ENCODE data around the gene XPNPEP2.

XPNPEP2 gene

GRCh38 chrX:129750971-129751370 is 12.2 kb downstream of the XPNPEP2 start:
- FAIRE-seq = no peak

GRCh38 chrX:129754056-129755024 is 15.6 kb downstream of the XPNPEP2 start:
- FAIRE-seq = no peak

GRCh38 chrX:129755779-129756650 is 17.2 kb downstream of the XPNPEP2 start:
- no peak for FAIRE-seq

GRCh38 chrX:129759576-129760061 is 20.8 kb downstream of the XPNPEP2 start:
- no peak for FAIRE-seq

DNA sequence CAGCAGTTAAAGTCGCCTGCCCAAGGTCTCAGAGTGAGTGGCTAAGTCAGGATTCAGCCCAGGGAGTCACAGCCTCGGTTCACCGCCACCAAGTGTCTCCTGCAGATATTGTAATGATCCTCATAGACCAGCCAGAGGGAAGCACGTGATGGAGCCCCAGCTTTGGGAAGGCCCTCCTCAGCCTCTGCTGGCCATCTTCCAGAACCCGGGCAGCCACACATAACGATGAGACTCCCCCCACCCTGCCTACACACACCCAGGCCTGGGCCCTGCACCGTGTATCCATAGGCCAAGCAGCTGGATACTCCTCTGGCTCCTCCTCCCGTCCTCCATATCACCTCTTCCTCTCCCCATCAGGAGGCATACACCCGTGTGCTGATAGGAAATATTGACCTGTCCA is 21.4 kb downstream of the XPNPEP2 start:
- no peak for FAIRE-seq

- FAIRE-seq = no peak
Measured at GRCh38 chrX:129760981-129761380, 22.2 kb downstream of the XPNPEP2 start.

GRCh38 chrX:129761596-129761995 is 22.8 kb downstream of the XPNPEP2 start:
- no peak for FAIRE-seq

- no peak for FAIRE-seq
Measured at GRCh38 chrX:129762448-129762847, 23.7 kb downstream of the XPNPEP2 start.

DNA sequence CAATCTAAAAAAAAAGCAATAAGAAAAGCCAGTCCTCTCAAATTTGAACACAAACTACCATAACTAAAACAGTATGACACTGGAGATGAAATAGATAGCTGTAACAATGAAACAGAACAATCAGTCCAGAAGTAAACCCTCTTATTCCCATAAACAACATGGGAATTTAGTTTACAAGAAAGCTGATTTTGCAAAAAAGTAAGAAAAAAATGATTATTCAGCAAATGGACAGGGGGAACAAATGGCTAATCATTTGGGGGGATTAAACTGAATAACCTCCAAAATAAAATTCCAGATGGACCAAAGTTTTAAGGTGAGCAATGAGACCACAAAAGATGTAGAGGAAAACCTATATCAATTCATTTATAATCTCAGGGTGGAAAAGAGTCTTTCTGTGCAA is 24.9 kb downstream of the XPNPEP2 start:
- FAIRE-seq = no peak

DNA sequence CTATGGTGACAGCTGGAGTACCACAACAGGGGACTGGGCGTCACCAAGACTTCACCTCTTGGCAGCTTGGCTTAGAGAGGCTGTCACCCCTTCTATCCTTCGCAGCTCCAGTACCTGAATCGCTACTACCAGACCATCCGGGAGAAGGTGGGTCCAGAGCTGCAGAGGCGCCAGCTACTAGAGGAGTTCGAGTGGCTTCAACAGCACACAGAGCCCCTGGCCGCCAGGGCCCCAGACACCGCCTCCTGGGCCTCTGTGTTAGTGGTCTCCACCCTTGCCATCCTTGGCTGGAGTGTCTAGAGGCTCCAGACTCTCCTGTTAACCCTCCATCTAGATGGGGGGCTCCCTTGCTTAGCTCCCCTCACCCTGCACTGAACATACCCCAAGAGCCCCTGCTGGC is 29.4 kb downstream of the XPNPEP2 start:
- FAIRE-seq = no peak

DNA sequence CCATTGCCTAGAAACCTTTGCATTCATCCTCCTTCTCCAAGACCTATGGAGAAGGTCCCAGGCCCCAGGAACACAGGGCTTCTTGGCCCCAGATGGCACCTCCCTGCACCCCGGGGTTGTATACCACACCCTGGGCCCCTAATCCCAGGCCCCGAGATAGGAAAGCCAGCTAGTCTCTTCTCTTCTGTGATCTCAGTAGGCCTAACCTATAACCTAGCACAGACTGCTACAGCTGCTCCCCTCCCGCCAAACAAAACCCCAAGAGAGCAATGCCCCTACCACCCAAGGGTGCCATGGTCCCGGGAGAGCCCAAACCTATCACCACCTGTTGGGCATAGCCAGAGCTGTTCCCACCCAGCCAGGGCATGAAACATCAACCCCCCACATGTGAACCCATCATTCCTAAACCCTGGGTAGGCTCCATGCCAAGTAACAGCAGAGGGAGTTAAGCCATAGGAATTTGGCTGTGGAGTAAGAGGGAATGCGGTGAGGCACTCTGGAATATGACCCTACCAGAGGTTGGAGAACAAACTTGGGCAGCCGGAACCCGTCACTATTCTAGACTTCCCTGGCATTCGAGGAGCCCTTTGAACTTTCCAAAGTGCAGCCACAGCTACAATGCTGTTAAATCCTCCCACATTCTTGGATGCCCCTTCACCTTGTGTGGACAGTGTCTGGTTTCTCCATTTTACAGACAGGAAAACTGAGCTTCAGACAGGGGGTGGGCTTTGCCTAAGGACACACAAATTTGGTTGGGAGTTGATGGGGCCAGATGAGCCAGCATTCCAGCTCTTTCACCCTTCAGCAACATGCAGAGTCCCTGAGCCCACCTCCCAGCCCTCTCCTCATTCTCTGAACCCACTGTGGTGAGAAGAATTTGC is 30.0 kb downstream of the XPNPEP2 start:
- no peak for FAIRE-seq

GRCh38 chrX:129769467-129770154 is 30.8 kb downstream of the XPNPEP2 start:
- FAIRE-seq = no peak

DNA sequence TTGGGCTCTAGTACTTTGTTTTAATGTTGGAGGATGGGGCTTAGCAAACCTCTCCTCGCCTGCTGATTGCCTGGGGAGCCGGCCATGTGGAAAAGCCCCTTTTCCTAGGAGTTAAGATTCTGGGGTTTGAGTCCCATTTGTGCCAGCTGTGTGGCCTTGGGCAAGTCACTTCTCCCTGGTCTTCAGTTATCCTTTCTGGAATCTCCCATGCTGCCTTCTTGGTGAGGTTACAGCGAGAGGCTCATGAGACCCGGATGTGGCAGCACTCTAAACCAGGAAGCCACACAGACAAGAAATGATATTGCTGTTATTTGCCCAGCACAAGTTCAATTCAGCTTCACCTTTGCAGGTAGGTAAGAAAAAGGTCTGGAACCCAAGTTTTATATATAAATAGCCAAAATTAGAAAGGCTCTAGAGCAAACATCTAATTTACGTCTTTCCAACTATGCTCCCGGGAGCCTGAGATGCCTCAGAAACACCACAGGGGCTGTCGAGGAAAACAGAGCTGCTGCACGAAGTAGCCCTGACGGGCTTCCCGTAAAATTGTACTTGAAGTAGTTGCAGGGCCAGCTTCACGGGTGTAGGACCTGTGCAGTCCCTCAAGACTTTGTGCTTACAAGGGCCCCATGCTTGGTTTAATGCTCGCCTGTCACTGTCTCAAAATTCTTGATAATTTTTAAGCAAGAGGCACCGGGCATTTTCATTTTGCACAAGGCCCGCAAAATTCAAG is 32.7 kb downstream of the XPNPEP2 start:
- FAIRE-seq = no peak

DNA sequence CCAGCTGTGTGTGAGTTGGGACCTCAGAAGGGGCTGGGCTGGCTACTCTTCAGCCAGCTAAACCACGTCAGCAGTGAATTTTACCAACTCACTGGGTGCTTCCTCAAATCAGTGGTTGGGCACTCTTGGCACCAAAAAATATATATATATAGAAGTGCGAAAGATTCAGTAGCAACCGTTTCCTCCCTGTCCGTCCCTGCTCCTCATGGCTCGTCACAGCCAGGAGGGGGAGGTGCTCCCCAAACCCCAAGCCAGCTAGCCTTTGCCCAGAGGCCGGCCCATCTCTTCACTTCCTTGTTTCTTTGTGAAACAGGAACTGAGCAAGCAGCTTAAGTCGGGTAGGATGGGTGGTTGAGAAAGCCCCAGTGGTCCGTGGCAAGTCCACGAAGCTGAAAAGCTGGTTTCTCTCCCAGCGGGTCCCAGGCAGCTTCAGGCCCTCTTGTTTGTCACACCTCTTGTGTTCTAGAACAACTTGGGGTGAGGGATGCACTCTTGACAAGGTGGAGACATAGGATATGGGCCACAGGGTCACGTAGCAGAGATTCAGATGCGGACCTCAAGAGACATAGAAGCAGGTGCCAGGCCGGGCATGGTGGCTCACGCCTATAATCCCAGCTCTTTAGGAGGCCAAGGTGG is 34.1 kb downstream of the XPNPEP2 start:
- no peak for FAIRE-seq

DNA sequence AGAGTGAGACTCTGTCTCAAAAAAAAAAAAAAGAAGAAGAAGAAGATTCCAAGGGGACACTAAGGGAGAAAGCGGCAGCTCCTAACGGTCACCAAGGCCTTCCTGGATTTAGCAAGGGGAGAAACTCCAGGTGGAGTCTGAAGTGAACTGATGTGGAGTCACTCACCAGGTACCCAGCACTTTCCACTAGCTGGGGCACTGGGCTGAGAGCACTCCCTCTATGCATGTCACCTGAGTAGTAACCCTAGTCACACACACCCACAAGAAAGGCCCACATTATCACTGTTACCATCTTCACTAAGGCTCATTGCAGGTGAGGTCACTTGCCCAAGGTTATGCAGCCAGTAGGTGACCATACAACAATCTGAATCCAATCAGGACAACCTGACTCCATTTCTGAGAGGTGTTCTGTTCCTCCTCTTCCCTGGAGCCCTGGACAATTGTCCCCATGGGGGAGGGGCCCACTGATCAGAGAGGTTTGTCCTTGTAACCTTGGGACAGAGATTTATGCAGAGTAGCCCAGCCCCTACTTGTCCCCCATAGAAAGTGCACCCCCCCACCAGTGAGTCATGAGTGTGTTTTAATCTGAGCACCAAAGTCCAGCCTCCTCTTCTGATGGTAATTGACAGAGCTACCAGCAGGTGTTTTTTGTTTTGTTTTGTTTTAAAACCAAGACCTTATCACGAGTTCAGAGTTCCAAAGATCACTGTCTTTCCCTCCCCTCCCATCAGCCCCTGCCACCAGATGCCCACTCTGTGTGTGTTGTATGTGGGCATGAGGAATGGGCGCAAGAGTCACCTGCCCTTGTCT is 35.1 kb downstream of the XPNPEP2 start:
- no peak for FAIRE-seq

DNA sequence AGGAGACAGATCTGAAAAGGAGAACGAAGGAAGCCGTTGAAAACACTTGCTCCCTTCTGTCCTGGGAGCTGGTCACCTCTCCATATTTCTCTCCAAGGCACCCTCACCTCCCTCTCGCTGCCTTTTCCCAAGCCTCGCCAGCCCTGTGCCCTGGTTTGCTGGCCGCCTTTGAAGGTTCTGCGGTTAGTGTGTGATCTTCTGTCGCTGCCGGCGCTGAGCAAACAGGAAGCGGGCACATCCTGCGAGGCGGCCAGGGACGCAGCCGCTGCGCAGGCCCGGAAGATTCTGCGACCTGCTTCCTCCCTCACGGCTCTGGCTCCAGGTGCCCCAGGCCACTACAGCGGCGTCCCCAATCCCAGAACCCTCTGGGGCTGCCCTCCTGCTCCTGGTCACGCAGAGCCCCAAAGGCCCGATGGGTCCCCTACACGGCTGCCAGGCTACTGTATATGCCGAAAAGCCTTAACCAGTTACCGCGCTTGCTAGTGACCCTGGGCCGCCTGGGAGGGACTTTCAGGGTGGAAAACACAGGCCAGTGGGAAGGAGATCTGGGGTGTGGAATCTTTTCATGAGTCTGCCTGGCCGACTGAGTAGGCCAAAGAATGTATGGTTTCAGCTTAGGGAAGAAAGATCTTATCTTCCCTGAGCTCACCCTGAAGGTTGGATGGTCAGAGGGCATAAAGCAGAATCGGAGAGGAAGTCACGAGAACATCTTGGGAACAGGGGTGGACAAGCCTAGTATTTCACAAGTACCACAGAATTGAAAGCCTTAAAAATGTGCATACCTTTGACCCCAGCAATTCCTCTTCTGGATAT is 38.6 kb downstream of the XPNPEP2 start:
- FAIRE-seq = no peak

DNA sequence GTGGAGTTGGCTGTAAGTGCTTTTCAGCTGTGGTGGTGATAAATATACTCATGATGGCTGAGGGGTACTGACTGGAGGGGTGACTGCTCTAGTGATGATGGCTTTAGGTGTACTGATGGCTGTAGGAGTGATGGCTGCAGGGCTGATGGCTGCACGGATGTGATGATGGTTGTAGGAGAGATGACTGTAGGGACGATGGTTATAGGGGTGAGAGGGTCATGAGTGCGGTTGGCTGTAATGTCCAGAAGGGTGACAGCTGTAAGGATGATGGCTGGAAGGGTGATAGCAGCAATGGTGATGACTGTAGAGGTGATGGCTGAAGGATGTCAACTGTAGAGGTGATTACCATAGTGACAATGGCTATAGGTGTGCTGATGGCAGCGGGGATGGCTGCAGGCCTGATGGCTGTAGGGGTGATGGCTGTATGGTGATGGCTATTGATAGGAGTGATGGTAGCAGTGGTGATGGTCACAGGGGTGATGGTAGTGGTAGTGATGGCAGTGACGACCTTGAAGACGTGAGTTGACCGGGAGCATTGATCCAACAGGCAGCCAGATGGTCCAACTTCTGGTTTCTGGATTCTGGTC is 40.4 kb downstream of the XPNPEP2 start:
- no peak for FAIRE-seq

- no peak for FAIRE-seq
Measured at GRCh38 chrX:129779747-129780146, 41.0 kb downstream of the XPNPEP2 start, which contains the start of gene SASH3. Gene SASH3 (plus strand): TSS chrX:129779949. CDS start chrX:129780098, 149 bp downstream.

All from A204.1 (cell line).